Stimulated activated naive CD8-positive, alpha-beta T cell treated with anti-CD3 and anti-CD28 coated beads, Interleukin-15, Interleukin-2, amounts not matched to agents 100 U/mL and 50 U/mL, for 24 hours (primary cell): ENCODE results near the gene C5orf22.
"Not testable (repeated sequence)": the region's sequence is repeated elsewhere in the genome, so short reads cannot be mapped to it uniquely, and the experiment has no call there.

ENCODE experiments used
- ATAC-seq: fragments of 150-1000 bp; cut with Tn5 transposase; one replicate; pipeline ENCODE4 v1.10.0; 2021
- DNase-seq: peaks from one replicate; pipeline ENCODE4 v3.0.0; 2021

The C5orf22 gene

DNA sequence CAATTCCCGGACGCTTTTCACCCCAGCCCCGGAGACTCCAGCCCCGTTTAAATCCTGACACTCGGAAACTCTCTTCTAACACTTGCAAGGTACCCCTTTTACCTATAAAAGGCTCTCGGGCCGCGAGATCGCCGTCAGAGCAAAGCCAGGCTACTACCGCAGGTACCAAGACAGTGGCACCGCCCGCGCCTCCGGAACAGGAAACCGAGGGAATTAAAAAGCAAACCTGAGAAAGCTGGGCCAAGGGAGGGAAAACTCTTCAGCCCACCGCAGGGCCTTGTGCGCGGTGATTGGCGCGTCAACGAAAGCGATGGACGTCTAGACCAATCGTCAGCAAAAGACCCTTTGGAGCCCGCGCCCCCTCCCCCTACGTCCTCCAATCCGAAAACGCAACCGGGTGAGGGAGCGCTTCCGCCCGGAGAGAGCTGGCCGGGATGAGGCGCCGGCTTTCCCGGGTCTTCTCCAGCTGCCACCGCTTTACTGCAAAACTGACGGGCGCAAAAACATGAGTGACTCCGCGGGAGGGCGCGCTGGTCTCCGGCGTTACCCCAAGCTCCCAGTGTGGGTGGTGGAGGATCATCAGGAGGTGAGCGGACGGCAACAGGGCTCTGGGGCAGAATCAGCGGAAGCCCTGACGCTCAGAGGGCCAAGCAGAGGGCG, at the start of gene C5orf22, which contains the start of gene DROSHA:
TSS of gene C5orf22 (plus strand) at position 414 of the 660 bp plus-strand sequence. CDS start at position 506, 92 bp downstream.
TSS of gene DROSHA (minus strand) at position 206 of the 660 bp plus-strand sequence. CDS start 3,034 bp downstream, outside the sequence.
- peak; percentile 92 for DNase-seq
- peak; percentile 99 for ATAC-seq

DNA sequence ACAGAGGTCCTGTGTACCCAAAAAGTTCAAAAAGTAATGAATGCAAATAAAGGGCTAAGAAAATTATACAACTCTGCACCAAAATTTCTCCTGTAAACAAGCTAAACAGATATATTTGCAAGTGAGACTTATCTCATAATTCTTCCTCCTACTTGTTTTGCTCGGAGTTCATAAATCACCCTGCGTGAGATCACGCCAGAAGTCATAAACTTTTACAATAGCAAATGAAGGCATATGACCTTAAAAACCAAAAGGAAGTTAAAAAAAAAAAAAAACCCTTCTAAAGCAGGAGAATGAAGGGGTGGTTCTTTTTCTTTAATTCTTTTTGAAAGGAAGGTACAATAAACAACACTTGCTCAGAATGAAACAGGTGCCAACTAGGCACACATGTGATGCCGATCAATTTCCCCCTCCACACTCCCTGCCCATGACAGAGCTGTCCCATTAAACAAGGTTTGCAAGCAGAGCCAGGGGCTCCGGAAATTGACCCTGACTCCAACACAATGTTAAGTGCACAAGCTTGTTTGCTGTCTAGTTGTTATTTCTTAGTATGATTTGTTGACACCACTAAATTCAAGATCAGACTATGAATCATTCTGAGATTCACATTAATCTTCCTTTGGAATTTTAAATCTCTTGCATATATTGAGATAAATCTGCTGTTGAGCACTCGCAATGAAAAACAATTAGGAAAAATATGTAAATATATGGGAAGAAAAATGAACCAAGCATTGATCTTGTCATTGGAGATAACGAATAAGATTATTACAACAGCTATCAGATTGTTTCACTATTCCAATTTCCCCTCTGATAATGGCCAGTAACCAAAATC, 46.5 kb upstream of the C5orf22 start:
- ATAC-seq, result no peak

DNA sequence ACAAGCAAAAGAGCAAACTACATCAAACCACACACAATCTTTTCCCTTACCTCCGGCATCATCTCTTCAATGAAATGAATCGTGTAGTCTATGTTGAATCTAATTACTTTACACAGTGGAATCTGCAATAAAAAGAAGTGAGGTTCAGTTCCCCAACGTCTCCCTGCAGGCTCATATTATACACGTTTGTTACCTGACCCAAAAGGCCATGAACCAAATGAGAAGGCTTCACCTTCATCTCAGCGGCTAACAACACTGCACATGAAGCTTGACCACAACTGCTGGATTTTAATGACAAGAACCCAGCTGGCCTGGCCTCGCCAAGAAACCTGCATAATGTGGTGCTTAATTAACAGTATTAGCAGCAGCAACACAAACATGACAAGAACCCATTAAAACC, 45.7 kb upstream of the C5orf22 start:
- DNase-seq (no peak), ATAC-seq (no peak)

More for the DNA sequence above, 46.5 kb upstream of the C5orf22 start:
- no peak for DNase-seq

DNA sequence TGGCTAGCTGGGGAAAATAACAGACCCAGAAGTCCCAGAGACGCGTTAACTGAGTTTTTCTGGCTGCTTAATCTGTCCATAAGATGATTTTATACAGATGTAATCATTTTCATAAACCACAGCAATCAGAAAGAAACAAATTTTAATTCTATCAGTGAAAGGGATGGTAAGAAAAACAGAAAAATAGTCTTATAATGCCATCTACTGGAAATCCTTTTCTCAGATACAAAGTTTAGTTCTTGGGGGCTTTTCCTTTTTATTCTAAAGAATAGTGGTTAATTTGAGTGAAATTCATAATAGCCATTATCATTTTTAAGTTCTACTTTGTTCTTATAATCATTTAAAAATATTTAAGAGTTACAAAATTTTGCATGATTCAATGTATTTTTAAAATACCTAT, 44.6 kb upstream of the C5orf22 start:
- DNase-seq (no peak), ATAC-seq (no peak)

DNA sequence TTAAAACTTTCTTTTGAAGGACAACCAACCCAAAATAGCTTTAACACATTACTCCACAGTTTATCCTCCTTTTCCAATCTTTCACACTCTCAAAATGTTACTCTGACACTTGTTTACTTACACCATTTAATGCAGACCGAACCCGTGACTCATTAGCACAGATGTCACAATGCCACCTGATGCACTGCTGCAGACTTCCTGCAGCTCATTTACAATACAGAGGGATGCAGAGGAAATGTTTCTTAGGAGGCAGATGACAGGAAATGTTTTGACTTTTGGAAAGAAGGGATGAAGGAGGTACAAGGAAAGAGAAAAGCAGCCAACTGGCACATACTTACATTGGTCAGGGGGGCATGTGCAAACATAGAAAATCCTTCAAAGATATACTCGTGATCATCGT, 39.2 kb upstream of the C5orf22 start:
- no peak for ATAC-seq
- no peak for DNase-seq

DNA sequence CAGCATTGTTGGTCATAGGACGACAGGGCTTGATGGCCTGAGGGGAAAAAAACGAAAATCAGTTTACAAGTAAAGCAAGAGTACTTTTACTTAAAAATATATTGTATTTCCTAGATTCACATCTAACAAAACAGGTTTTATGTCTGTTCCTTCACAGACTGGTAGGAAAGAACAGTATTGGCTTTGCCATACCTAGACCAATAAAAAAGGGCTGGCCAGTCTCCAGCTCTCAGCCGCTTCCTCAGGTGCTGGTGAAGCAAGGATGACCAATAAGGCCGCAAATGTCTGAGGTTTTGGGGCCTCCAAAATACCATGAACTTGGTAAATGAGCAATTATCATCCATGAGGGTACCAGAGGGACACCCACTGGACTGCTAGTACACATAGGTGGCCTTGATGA, 36.8 kb upstream of the C5orf22 start:
- ATAC-seq (no peak), DNase-seq (no peak)

DNA sequence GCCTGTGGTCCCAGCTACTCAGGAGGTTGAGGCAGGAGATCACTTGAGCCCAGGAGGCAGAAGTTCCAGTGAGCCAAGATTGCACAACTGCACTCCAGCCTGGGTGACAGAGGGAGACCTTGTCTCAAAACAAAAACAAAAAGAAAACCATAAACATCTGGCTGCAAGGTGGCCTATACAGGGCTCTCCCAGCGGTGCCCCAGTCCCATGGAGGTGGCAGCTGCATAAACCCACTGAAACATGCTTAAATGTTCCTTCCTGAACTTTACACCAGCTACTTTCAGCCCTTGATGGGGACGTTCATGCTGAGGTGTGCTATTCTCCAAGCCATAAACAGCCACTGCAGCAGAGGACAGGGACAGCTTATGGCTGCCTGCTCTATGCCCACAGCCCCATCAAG, 35.8 kb upstream of the C5orf22 start:
- ATAC-seq, result no peak
- DNase-seq, result no peak

DNA sequence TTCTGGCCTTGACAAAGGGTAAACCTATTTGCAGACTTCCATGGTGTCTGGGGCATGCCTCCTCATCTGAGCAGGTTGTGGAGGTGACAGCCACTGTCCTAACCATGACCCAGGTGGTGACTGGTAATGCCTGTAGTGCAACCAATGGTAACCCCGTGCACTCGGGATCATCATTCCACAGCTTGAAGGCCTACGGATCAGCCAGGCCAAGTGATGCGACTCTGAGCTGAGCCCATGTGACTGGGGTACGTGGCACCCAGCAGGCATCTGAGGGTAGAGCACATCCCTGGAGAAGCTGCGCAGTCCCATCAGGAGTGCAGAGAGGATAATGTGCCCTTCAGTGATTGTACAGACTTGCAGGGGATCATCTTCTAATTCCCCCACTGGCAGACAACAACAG, 35.2 kb upstream of the C5orf22 start:
- ATAC-seq, result no peak
- DNase-seq, result no peak

DNA sequence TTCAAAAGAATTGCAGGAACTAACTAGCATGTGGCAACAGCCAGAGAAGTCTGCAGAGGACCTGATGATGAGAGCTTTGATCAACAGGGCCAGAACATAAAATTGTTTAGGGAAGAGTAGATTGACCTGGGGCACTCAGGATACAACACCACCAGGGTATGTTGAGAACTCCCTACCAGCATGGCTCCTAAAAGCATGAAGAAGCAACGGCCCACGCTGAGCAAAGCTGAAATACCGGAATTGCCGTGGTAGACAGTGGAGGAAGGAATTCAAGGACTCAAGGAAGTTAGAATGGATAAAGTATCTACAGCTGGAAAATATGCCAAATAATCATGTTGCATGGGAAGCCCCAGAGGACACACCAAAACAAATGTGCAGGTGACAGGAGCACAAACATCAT, 31.8 kb upstream of the C5orf22 start:
- no peak for DNase-seq
- ATAC-seq, result no peak

DNA sequence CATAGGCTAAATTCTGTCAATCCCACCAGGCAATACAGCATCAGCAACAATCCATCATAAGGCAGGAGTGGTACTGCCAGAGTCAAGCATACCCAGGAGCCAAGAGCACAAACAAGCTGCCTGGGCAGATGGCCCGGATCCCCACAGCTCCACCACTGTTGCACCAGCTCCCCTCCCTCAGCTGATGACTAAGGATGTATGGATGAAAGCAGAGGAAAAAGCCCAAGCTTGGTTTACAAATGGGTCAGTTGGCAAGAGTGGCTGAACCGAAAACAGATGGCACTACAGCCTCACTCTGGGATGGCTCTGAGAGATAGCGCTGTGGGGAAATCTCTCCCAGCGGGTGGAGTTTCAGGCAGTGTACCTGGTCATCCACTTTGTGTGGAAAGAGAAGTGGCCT, 29.6 kb upstream of the C5orf22 start:
- ATAC-seq (no peak), DNase-seq (no peak)

DNA sequence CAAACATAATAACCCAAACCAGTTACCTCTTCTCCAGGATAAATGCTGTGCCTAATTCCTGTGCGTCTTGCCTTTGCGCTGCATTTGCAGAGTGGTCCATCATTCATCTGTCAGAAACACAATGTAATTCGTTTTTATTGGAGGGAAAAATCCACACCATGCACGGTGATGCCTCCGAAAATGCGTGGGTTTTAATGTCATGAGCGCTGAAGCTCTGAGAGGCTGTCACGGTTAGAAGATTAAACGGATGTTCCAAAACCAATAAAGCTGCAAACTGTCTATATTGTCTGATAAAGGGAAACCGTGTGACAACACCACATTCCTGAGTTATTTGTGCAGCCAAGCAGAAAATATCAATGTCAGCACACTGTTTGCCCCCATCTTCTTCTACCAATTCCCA, 27.6 kb upstream of the C5orf22 start:
- DNase-seq, result no peak
- ATAC-seq, result no peak

DNA sequence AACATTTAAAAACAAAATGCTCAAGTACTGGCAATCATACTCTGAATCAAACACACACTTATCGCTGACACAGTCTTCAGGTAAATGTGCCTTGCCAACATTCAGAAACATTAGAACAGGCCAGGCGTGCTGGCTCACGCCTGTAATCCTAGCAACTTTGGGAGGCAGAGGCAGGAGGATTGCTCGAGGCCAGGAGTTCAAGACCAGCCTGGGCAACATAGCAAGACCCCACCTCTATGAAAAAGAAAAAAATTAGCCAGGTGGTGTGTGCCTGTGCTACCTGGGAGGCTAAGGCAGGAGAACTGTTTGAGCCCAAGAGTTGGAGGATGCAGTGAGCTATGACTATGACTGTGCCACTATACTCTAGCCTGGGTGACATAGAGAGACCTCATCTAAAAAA, 20.8 kb upstream of the C5orf22 start:
- ATAC-seq, result no peak

DNA sequence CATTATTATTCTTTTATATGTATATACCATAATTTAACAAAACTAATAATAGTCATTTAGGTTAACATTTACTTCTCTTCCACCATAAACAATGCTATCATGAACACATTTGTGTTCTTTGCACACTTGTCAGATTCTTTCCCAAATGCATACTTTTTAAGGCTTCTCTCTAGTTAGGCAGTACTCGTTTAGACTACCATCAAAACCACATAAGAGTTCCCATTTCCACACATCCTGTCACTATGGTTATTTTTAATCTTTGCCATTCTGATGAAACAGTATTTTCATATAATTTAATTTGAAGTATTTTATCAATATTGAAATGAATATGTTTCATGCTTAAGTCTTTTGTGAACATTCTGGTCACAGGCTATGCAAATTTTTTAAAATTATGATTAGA, 15.3 kb upstream of the C5orf22 start:
- DNase-seq (no peak), ATAC-seq (no peak)

More for the DNA sequence above, 20.8 kb upstream of the C5orf22 start:
- no peak for DNase-seq

DNA sequence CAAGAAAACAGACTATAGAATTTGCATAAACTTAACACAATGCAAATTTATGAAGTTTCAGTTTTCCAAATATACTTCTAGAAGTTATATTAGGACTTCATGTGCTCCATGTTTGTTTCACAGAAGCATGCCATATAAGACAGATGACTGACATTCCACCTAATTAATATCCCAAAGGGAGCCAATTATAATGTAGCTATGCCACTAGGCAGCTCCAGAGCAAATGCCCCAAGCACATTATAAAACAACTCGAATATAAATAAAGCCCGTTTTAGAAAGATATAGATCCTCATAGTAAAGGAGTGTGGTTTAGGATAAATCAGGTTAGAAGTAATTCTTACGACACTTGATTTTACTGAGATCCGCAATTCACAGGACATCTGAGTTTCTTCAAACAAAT, 9.1 kb upstream of the C5orf22 start:
- DNase-seq (no peak), ATAC-seq (no peak)

DNA sequence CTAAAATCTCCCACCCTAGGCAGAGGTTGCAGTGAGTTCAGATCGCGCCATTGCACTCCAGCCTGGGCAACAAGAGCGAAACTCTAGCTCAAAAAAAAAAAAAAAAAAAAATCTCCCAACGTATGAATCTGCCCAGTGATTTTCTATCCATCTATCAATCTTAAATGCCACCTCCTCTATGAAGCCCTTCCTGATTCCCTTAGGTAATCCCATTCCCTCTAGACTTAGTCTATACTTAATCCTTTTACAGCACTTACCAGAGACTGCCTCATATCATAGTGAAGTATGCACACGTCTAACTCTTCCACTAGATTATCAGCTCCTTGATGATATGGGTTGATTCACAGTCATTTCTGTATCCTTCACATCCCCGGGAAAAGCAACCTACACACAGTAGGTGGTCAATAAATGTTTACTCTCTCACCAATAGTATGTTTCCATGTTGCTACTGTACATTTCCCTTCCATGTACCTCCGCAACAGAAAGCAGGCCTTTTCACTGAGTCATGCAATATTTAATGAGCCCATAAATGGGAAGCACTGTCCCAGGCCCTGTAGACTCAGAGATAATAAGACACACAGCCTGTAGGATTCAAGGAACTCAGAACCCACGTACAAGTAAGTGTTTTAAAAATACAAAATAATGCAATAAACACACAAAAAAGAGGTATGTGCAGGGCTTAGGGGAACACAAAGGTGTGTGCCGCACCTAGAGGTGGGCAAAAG, 1.4 kb upstream of the C5orf22 start:
- ATAC-seq (no peak), DNase-seq (no peak)

DNA sequence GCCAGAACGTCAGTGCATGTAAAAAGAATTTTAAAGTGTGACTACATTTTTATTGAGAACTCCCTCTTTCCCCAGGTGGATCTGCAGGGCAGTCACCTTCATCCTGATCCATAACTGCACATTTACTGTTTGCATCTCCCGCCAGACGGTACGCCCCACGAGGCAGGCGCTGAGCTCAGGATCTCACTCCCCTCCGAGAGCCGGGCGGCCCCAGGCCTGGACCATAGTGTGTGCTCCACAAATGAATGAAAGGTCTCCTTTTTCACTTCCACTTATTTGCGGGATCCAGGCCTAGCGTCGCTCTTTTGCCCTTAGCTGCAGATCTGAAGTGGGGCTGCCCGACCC, 586 bp upstream of the C5orf22 start:
- DNase-seq, result peak; percentile 43
- peak; percentile 9 for ATAC-seq

DNA sequence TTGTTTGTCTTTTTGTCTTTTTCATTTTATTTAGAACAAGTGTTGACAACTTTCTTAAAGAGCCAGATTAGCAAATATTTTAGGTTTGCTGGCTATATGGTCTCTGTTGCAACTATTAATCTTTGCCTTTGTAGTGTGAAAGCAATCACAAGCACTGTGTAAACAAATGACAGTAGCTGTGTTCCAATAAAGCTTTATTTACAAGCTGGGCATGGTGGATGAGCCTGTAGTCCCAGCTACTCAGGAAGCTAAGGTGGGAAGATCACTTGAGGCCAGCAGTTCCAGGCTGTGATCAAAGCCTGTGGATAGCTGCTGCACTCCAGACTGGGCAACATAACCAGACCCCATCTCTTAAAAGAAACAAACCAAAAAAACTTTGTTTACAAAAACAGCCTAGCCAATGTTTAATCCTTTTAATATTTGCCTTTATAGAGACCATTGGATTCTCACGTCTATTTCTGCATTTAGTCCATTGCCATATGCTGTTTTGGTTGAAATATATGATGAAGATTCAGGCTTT, 2.5 kb downstream of the C5orf22 start:
- DNase-seq (no peak), ATAC-seq (no peak)

DNA sequence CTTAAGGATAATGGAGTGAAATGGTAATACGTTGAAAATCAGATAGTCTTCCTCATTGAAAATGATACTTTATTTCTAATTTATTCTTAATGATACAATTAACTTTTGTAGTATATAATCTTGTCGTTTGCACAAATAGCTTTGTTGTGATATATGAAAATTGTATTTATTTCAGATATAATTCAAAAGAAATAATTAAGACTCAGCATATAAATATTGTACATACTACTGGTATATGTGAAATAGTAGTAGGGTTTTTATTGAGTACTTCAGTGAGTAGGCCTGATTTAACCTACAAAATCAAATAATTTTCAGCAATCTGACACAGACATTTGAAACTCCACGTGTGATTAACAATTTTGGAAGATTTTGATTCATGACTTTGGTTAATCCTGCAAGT, 4.8 kb downstream of the C5orf22 start:
- no peak for DNase-seq
- ATAC-seq, result no peak

DNA sequence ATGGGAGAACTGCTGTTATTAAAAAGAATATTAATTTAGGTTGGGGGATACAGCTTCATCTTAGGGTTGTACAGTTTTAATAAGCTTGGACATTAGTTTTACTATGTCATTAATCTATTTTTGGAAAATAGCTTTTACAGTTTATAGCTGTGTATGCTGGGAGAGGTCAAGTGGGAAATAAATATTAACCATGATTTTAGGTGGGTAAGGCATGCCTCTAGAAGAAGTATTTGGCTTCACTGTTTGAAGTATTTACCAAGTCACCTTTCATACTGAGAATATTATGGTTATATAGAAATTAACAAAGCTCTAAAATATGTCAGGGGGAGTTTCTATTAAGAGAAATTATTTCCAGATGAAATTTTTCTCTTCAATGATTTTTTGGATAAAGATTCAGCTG, 5.2 kb downstream of the C5orf22 start:
- DNase-seq, result no peak
- no peak for ATAC-seq

DNA sequence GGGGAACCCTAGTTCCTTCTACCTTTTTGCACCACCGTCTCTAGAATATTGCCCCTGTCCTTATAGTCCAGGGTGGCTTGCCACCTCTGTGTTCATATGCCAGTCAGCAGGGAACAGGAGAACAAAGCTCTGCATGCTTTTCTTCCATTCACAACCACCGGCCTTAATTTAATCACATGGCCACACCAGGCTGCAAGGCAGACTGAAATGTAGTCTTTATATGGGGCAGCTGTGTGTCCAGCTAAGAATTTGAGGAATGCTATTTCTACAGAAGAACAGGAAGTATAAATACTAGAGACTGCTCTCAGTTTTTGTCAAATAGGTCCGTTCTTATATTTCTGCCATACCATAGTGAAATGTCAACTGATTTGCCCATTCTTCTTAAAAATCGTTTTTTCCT, 5.8 kb downstream of the C5orf22 start:
- DNase-seq (no peak), ATAC-seq (no peak)

DNA sequence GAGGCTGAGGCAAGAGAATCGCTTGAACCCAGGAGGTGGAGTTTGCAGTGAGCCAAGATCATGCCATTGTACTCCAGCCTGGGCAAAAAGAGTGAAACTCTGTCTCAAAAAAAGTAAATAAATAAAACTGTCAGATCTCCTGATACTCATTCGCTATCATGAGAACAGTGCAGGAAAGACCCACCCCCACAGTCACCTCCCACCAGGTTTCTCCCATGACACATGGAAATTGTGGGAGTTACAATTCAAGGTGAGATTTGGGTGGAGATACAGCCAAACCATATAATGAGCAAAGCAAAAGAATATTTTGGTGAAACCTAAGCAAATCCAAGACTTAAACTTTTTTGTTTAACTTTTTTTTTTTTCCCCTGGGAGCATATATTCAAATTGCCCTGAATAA, 17.0 kb downstream of the C5orf22 start:
- not testable (repeated sequence) for DNase-seq, ATAC-seq

DNA sequence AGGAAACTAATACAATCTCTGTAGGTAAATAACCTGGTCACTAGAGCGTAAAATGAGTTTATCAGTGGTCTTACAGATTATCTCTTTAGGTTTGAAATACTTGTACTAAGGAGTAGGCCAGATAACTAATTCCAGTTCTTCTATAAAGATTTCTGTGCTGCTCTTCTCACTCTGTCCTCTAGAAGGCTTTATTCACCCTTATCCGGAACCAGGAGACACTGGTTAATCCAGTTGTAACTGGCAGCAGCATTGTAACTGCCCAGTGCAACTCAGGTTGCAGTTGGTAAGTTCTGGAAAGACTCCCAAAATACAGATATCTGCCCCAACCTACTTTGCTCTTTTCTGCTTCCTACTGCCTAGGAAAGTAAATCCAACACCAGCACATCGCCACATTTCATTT, 19.8 kb downstream of the C5orf22 start:
- DNase-seq, result no peak
- no peak for ATAC-seq

DNA sequence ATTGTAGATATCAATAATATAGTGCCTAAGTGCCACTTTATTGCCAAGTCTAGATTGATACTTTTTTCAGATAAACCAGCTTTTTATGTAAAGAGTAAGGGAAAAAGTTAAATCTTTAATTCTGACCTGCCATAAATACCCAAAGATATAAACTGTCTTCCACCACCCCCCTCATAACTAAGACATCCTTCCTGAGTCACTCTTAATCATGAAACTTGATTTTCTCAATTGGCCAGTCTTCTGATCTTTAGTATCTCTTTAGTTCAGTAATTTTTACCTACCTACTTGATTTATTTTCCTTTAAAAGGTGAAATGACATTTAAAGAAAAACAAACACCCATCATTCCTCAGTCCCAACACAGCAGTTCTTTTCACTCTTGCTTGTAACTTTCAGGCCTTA, 21.8 kb downstream of the C5orf22 start:
- no peak for DNase-seq
- no peak for ATAC-seq
